GM23248 (cell line): ENCODE results near the gene TMEM229B. TPM values are rescaled to one million over a fixed set of nuclear protein-coding genes. Genes with fewer than 3 reads are reported as not detected.

ENCODE experiments used
- DNase-seq: peaks from one replicate; pipeline ENCODE4 v3.0.0-alpha.2; 2015
- H2AFZ ChIP-seq: fragments of 200-600 bp; sonication (generic); 2 replicates; pipeline ENCODE4 v1.6.1; 2016; ENCODE audit warnings: antibody characterized with exemption
- H3F3A ChIP-seq: fragments of 200-600 bp; sonication (generic); 2 replicates; pipeline ENCODE4 v1.6.1; 2016; ENCODE audit warnings: mild to moderate bottlenecking, antibody characterized with exemption, mixed run types; ENCODE audit not compliant: insufficient read depth
- H3K27ac ChIP-seq: fragments of 200-600 bp; sonication (generic); 2 replicates; pipeline ENCODE4 v1.5.1; 2016; ENCODE audit warnings: mild to moderate bottlenecking
- H3K27me3 ChIP-seq: fragments of 200-600 bp; sonication (generic); replicated peaks from 2 replicates; pipeline ENCODE4 v1.6.1; 2016; ENCODE audit warnings: mild to moderate bottlenecking; ENCODE audit not compliant: insufficient read depth
- H3K36me3 ChIP-seq: fragments of 200-600 bp; sonication (generic); 2 replicates; pipeline ENCODE4 v1.6.1; 2016; ENCODE audit warnings: low read depth, mild to moderate bottlenecking
- H3K4me1 ChIP-seq: fragments of 200-600 bp; sonication (generic); 2 replicates; pipeline ENCODE4 v1.6.1; 2016; ENCODE audit warnings: mild to moderate bottlenecking; ENCODE audit not compliant: insufficient read depth
- H3K4me2 ChIP-seq: fragments of 200-600 bp; sonication (generic); one replicate; pipeline ENCODE4 v1.6.1; 2016; ENCODE audit warnings: mild to moderate bottlenecking; ENCODE audit not compliant: unreplicated experiment
- H3K4me3 ChIP-seq: fragments of 200-600 bp; sonication (generic); 2 replicates; pipeline ENCODE4 v1.5.1; 2016; ENCODE audit warnings: mild to moderate bottlenecking
- H3K79me2 ChIP-seq: fragments of 200-600 bp; sonication (generic); 2 replicates; pipeline ENCODE4 v1.6.1; 2016; ENCODE audit warnings: mild to moderate bottlenecking; ENCODE audit not compliant: insufficient read depth
- H3K9ac ChIP-seq: fragments of 200-600 bp; sonication (generic); 2 replicates; pipeline ENCODE4 v1.6.1; 2016; ENCODE audit warnings: mild to moderate bottlenecking
- H3K9me2 ChIP-seq: fragments of 200-600 bp; sonication (generic); 2 replicates; pipeline ENCODE4 v1.6.1; 2016; ENCODE audit warnings: mixed run types, mild to moderate bottlenecking, moderate library complexity; ENCODE audit not compliant: insufficient read depth
- H3K9me3 ChIP-seq: fragments of 200-600 bp; sonication (generic); one replicate; pipeline ENCODE4 v1.6.1; 2017; ENCODE audit warnings: low read depth
- H4K20me1 ChIP-seq: fragments of 200-600 bp; sonication (generic); 2 replicates; pipeline ENCODE4 v1.6.0; 2016; ENCODE audit not compliant: insufficient read depth
- EZH2 ChIP-seq: fragments of 200-600 bp; sonication (generic); IDR thresholded peaks from 2 replicates; pipeline ENCODE4 v1.6.1; 2018; ENCODE audit warnings: antibody characterized with exemption, mild to moderate bottlenecking; ENCODE audit not compliant: insufficient read depth, poor library complexity, severe bottlenecking
- EZH2phosphoT487 ChIP-seq: fragments of 200-600 bp; sonication (generic); IDR thresholded peaks from 2 replicates; pipeline ENCODE4 v1.6.1; 2018; ENCODE audit warnings: antibody characterized with exemption, moderate library complexity, mild to moderate bottlenecking, low read depth; ENCODE audit not compliant: insufficient read depth
- WGBS, 2 experiments: methylation state at CpG; one replicate each; pipeline ENCODE4 v1.1.6; 2015 to 2017; ENCODE audit warnings: low lambda C conversion rate in 2 of 2, low coverage in 1 of 2; ENCODE audit errors: missing lambda C conversion rate in 2 of 2; 5-methylcytosine and 5-hydroxymethylcytosine counted together
- in situ Hi-C: fragments of 300-500 bp; cut with MboI; formaldehyde crosslinking; loops from 2 replicates; pipeline ENCODE4 v1.15.0; 2020
- polyA plus RNA-seq: library from polyadenylated mRNA; unstranded; fragments of >200 nt; fragmentation: Nextera tagmentation; extraction: Ambion mirVana; gene quantifications from 2 replicates; pipeline ENCODE4 v1.2.1, GENCODE V29; 2016
- total RNA-seq: library from RNA; depleted of rRNA; stranded (reverse); fragments of >200 nt; shearing (Covaris generic); gene quantifications from 2 replicates; pipeline ENCODE4 v1.2.3, GENCODE V29; 2014

Gene TMEM229B
- total and polyA plus RNA-seq, 2 experiments from 2014 or later = 0.43 to 0.65 TPM

DNA sequence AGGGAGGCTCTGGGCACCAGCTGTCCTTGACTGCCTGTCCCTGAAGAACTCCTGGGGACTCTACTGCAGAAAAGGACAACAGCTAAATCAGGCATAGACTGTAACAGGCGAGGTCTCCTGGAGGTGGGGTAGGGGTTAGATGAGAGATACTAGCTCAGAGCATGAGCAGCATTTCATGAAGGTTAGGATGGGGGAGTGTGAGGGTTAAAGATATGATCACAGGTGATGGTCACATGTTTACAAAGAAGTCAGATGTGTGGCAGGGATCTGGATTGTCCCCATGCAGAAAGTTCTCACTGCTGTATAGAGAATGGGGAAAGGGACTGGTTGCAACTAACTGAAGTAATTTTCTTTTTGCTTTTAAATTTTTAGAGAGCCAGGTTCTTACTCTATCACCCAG is 26.5 kb downstream of the TMEM229B start:
- in situ Hi-C loops = no loop called here

DNA sequence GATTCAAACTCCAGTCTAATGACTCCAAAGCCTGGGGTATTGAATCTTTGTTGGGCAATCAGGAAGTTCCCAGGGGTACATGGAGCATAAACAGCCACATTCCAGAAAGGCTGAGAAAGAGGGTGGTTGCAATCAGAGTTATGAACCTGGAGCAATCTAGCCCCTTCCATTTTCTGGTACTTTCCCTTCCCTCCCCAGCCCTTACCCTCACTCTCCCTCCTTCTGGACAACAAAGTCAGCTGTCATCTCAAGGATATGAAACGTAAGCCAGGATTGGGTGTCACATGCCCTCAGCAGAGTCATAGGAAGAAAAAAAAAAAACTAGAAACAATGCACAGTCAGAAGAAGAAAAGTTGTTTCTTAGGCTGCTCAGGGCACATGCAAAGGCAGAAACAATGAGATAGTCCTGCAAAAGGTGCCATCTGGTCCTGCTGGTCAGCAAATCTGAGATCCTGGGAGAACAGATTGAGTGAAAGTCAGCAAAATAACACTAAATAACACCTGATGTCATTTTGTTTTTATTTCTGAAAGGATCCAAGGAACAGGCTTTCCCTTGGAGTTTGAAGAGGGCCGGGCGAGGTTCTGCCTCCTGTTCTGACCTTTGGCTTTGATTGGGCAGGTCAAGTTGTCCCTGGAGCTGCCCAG is 27.1 kb downstream of the TMEM229B start:
- no peaks in the 10 kb centered on the region for H4K20me1 ChIP-seq
- H3K79me2 ChIP-seq = no peaks in the 10 kb centered on the region
- no peaks in the 10 kb centered on the region for H3F3A ChIP-seq
- TF ChIP-seq EZH2phosphoT487 (no peak), EZH2 (no peak)
- peak; percentile 47 for DNase-seq
- H3K4me2 ChIP-seq = no peak overlapping the region
- no peak overlapping the region for H3K9ac ChIP-seq
- no peaks in the 10 kb centered on the region for H3K36me3 ChIP-seq
- H3K4me1 ChIP-seq = no peaks in the 10 kb centered on the region
- no peak overlapping the region for H2AFZ ChIP-seq
- H3K9me2 ChIP-seq = no peaks in the 10 kb centered on the region
- in situ Hi-C loops = no loop called here
- no peak overlapping the region for H3K27ac ChIP-seq
- no peaks in the 10 kb centered on the region for H3K9me3 ChIP-seq
- no peak overlapping the region for H3K4me3 ChIP-seq
- H3K27me3 ChIP-seq = peaks cover 25% of the 10 kb centered on the region
- 21 to 41% methylated on average over 3 of the region's 3 CpGs for WGBS, 2 experiments

More for the DNA sequence above, 26.5 kb downstream of the TMEM229B start:
- peaks cover 25% of the 10 kb centered on the region for H3K27me3 ChIP-seq
- no peak overlapping the region for H3K9ac ChIP-seq
- no peaks in the 10 kb centered on the region for H4K20me1 ChIP-seq
- no peaks in the 10 kb centered on the region for H3K79me2 ChIP-seq
- H3F3A ChIP-seq = no peaks in the 10 kb centered on the region
- TF ChIP-seq EZH2 (no peak), EZH2phosphoT487 (no peak)
- WGBS, 2 experiments = 20 to 75% methylated on average over 1 of the region's 1 CpG
- no peaks in the 10 kb centered on the region for H3K9me3 ChIP-seq
- H3K4me3 ChIP-seq = no peak overlapping the region
- no peaks in the 10 kb centered on the region for H3K4me1 ChIP-seq
- H2AFZ ChIP-seq = no peak overlapping the region
- H3K36me3 ChIP-seq = no peaks in the 10 kb centered on the region
- no peak overlapping the region for H3K4me2 ChIP-seq
- no peaks in the 10 kb centered on the region for H3K9me2 ChIP-seq
- DNase-seq = no peak
- H3K27ac ChIP-seq = no peak overlapping the region

DNA sequence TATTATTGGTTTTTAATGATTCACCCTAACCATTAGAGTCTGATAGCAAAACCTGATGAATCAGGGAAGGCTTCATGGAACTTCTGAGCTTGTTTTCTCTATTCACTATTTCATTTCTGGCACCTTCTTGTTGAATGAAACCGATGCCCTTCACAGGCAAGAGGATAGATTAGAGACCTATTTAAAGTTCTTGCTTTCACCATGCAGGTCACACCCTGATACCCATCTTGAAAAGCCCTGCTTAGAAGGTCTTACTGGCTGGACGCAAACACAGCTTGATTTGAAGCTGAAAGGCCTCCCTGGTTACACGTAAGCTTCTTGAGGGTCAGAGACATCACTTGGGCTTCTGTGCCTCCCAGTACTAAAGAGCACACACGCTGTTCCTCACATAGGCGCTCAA is 29.2 kb downstream of the TMEM229B start:
- Histone ChIP-seq H3F3A (no peaks in the 10 kb centered on the region), H4K20me1 (no peaks in the 10 kb centered on the region), H2AFZ (no peak overlapping the region), H3K9ac (no peak overlapping the region), H3K4me1 (no peaks in the 10 kb centered on the region), H3K27me3 (peaks cover 25% of the 10 kb centered on the region), H3K4me3 (no peak overlapping the region), H3K36me3 (no peaks in the 10 kb centered on the region), H3K79me2 (no peaks in the 10 kb centered on the region), H3K9me2 (no peaks in the 10 kb centered on the region), H3K27ac (no peak overlapping the region), H3K4me2 (no peak overlapping the region), H3K9me3 (no peaks in the 10 kb centered on the region)
- WGBS, 2 experiments = 57 to 67% methylated on average over 5 of the region's 5 CpGs
- in situ Hi-C loops = no loop called here
- TF ChIP-seq EZH2 (no peak), EZH2phosphoT487 (no peak)
- DNase-seq = no peak

DNA sequence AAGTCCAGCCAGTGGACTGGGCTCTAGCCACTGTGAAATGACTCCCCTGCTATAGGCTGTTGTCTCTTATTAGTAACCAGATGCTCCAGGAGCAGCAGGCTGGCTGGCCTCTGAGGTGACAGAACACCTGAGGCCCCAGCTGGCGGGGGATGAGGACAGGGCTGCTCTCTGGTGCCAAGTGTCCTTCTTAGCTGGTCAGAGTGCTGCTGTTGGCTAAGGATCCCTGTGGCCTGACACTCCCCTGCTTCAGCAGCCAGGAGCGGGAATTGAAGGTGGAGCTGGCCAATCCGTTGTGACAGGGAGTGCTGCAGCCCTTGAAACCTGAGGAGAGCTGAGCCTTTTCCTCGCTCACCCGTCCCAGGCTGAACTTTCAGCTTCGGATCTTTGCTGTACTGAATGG is 30.7 kb downstream of the TMEM229B start:
- Histone ChIP-seq H2AFZ (no peak overlapping the region), H3K4me2 (no peak overlapping the region), H3K4me3 (no peak overlapping the region), H3K9ac (no peak overlapping the region), H3K9me2 (no peaks in the 10 kb centered on the region), H3K4me1 (no peaks in the 10 kb centered on the region), H3K79me2 (no peaks in the 10 kb centered on the region), H3K36me3 (no peaks in the 10 kb centered on the region), H3K27me3 (peaks cover 31% of the 10 kb centered on the region), H3K27ac (no peak overlapping the region), H3F3A (no peaks in the 10 kb centered on the region), H4K20me1 (no peaks in the 10 kb centered on the region), H3K9me3 (no peaks in the 10 kb centered on the region)
- no peak for DNase-seq
- TF ChIP-seq EZH2 = no peak
- no peak for TF ChIP-seq EZH2phosphoT487
- in situ Hi-C loops = no loop called here
- 13 to 14% methylated on average over 6 of the region's 6 CpGs for WGBS, 2 experiments
